Stimulated activated CD4-positive, alpha-beta T cell treated with anti-CD3 and anti-CD28 coated beads, Interleukin-4, amount 100 ng/mL, for 48 hours (primary cell): Measurements from ENCODE around the gene DHCR24.
"Not testable (repeated sequence)": the region's sequence is repeated elsewhere in the genome, so short reads cannot be mapped to it uniquely, and the experiment has no call there.

Experiments used
- DNase-seq, 2 donors: peaks; one replicate each; pipeline ENCODE4 v3.0.0-alpha.2; 2020; ENCODE audit warnings: low read depth in 2 of 2

DHCR24 gene

DNA sequence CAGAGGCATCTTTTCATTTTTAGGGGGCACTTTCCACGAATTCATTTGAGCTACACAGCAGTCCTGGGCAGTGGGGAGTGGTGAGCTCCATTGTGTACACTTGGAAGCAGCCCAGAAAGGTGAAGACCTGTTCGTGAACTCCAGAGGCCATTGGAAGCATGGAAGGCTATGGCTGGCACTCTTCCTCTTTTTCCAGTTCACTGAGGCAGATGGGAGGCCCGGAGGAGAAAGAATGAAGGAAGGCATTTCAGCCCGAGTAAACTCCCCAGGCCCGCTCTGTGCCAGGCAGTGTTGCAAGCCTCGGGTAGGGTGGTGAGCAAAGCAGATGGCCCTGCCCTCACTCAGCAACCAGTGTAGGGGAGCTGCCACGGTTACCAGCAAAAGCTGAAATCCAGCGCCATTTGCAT lies 673 bp upstream of the DHCR24 start:
- no peak for DNase-seq

DNA sequence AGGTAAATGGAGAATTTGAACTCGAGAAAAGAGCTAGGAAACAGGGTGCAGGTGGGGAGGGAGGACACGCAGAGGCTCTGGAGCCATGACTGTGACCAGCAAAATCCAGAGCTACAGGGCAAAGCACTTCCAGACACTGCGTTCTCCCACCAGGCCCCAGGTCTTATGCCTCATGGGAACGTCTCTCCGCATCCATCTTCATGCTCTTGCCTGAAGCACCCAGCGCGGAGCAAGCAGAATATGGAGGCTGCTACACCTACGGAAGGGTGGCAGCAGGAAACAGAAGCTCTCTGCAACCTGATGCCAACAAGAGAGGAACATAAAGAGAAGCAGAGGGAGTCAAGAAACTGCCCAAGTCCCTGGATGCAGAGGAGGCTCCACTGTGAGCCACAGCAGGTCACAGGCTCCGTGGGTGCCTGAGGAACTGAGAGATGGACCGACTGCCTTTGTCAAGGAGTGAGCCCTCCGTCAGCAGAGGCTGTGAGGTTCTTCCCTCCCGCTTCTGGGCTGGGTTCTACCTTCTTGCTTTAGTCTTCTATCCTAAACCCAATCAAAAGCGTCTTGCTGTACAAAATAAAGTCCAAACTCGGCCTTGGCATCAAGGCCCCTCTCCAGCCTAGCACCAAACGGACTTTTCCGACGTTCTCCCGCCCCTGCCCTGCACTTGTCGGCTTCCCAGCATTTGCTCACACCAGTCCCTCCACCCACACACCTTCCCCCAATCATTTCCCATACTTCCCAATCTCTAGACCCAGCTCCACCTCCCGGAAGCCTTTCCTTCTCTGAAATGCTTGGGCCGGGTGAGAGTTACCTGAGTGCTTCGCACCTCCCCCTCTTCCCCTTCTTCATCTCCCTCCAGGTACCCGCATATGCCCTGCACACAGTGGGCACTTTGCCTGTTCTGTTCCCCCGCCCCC lies 930 bp downstream of the DHCR24 start:
- DNase-seq = no peak

DNA sequence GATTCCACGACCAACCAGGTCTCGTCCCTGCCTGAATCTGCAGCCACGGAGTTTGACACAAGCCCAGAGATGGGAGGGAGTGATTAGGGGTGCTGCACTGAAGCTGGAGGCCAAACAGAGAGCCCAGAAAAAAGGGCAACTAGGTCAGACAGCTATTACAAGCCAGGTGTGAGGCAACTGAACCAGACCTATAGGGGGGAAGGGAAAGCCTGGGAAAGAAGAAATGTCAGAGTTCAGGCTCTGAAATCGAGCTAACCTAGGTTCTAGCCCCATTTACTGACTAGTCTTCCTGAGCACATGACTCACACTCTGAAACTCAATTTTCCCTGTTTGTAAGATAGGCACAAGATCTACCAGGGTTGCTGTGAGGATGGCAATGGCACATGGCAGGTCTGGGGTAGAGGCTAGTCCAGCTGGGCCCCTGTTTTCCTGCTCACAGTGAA lies 1.7 kb downstream of the DHCR24 start:
- no peak for DNase-seq

DNA sequence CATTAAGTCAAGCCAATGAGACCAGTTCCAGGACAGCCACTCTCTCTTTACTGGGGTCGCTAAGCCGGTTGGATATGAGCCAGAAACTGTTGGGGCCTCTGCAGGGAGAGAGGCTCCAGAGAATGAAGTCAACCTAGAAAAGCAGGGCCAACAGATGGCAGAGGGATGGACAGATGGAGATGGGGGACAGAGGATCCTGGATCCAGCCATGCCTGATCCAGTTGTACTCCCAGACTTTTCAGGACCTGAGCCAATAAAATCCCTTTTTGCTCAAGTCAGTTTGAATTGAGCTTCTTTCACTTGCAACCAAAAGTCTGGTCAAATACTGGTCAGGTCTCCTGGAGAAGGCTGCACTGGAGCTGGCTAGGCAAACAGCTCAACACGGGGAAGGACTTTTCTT lies 2.2 kb downstream of the DHCR24 start:
- DNase-seq = no peak

DNA sequence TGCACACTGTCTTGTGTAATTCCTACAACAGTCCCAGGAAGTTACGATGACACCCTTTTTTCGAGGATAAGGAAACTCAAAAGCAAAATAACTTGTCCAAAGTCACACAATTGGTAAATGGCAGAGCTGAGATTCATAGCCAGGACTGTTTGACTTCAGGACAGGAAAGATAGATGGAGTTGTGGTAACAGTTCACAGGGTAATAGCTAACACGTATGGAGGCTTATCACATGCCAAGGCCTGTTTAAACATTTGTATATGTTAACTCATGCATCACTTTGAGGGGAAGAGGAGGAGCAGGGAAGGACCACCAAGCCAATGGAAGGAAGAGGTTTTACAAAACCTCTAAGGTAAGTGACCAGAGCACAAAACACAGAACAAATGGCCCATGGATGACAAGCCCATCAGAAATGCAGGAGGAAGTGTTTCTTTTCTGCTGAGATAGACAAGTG lies 2.8 kb downstream of the DHCR24 start:
- no peak for DNase-seq

DNA sequence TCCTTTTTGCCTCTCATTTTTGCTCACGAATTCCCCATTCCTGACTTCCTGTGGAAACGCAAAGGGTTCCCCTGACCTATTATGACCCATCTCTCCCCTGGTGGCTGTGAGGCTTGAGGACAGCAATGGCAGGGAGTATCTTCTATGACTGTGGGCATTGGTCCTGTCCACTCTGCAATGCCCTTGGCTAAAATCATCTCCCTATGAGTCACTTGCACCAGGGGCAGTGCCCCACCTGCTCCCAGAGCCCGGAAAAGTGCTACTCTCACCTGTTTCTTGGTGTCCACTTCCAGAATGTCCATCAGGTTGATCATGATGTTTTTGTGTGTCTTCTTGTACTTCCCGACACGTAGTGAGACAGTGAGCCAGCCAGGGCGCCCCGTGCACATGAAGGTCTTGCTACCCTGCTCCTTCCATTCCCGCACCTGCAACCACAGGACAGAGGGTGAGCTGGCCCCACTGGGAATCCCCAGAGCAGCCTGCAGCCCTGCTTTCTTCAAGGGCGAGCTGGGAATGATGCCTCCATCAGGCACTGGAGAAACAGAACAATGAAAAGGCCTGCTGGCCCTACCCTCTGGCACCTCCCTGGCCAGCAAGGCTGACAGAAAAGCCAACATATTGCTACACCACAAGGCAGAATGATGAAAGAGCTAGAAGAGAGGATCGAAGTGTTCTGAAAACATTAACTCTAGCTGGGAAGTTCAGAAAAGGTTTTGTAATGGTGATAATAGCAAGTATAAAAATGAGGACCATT lies 3.5 kb downstream of the DHCR24 start:
- no peak for DNase-seq

DNA sequence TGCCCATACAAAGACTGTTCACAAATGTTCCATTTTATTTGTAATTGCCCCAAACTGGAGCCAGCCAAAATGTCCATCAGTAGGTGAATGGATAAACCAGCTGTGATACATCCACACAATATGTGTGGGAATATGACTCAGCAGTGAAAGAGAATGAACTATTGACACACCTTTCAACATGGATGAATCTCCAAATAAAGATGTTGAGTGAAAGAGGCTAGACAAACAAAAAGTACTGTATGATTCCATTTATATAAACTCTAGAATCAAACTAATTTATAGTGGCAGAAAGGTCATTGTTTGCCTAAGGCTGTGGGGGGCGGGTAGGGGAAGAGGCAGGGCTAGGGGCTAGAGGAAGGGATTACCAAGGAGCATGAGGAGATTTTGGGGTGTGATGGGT lies 4.5 kb downstream of the DHCR24 start:
- DNase-seq = no peak

DNA sequence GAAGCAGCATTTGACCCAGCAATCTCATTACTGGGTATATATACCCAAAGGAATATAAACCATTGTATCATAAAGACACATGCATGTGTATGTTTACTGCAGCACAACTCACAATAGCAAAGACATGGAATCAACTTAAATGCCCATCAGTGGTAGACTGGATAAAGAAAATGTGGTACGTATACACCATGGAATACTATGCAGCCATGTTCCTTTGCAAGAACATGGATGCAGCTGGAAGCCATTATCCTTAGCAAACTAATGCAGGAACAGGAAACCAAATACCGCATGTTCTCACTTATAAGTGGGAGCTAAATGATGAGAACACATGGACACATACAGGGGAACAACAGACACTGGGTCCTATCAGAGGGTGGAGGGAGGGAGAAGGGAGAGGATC lies 5.4 kb downstream of the DHCR24 start:
- DNase-seq = not testable (repeated sequence)

DNA sequence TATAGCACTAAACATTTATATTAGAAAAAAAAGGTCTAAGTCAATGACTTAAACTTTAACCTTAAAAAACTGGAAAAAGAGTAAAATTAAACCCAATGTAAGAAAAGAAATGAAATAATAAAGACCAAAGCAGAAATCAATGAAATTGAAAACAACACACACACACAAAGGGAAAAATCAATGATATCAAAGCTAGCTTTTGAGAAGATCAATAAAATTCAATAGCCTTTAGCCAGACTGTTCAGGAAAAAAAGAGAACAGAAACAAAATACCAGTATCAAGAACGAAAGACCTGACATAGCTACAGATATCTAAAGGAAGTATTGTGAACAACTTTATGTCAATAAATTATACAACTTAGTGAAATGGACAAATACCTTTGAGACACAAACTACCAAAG lies 7.1 kb downstream of the DHCR24 start:
- DNase-seq = no peak

DNA sequence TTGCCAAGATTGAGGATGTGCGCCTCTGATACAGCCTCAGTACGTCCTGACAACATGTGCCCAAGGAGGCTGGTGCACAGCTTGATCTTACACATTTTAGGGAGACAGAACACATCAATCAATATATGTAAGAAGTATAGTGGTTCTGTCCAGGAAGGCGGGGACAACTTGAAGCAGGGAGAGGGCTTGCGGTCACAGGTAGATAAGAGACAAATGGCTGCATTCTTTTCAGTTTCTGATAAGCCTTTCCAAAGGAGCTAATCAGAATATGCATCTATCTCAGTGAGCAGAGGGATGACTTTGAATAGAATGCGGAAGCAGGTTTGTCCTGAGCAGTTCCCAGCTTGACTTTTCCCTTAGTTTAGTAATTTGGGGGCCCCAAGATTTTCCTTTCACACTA lies 10.2 kb downstream of the DHCR24 start:
- no peak for DNase-seq

DNA sequence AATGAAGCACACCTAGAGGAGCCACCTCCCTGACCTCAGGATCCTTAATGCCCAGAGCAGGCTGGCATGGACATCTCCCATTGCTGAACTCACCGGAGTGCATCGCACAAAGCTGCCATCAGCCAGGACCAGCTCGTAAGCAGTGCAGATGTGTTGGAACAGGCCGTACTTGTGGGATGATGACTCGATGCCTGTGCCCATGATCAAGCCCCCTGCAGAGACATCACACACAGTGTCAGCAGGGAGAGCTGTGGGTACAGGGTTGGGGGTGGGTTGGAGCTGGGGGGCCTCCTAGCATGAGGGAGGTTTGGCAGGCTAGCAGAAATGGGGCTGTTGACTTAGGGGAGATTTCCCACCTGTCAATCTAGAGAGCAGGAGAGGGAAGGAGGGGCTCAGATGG lies 12.0 kb downstream of the DHCR24 start:
- no peak for DNase-seq

DNA sequence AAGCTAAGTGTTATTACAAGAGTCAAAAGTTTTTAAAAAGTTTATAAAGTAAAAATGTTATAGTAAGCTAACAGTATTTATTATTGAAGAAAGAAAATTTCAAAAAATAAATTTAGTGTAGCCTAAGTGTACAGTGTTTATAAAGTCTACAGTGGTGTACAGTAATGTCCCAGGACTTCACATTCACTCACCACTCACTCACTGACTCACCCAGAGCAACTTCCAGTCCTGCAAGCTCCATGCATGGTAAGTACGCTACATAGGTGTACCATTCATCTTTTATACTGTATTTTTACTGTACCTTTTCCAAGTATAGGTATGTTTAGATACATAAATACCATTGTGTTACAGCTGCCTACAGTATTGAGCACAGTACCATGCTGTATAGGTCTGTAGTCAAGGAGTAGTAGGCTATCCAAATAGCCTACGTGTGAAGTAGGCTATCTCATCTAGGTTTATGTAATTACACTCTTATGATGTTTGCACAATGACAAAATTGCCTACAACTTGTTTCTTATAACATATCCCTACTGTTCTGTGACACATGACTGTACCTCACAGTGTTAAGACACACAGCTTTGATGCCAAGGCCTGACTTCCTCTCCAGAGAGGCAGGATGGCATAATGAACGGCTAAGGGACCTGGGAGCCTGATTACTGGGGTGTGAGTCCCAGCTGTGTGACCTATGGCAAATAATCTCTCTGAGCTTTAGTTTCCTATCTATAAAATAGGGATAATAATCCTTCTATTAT lies 12.7 kb downstream of the DHCR24 start:
- DNase-seq = no peak

DNA sequence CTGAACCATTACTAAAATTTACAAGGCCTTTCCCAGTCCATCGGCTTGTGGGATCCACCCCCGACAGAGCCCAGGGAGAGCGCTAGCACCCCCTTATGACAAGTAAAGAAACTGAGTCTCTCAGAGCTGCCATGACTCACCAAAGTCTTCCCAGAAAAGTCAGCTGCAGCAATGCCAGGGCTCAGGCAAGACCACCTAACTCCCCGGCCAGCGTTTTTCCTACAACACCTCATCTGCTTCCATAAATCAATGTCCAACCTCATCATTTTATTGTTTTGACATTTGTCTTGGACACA lies 15.0 kb downstream of the DHCR24 start:
- DNase-seq = no peak

DNA sequence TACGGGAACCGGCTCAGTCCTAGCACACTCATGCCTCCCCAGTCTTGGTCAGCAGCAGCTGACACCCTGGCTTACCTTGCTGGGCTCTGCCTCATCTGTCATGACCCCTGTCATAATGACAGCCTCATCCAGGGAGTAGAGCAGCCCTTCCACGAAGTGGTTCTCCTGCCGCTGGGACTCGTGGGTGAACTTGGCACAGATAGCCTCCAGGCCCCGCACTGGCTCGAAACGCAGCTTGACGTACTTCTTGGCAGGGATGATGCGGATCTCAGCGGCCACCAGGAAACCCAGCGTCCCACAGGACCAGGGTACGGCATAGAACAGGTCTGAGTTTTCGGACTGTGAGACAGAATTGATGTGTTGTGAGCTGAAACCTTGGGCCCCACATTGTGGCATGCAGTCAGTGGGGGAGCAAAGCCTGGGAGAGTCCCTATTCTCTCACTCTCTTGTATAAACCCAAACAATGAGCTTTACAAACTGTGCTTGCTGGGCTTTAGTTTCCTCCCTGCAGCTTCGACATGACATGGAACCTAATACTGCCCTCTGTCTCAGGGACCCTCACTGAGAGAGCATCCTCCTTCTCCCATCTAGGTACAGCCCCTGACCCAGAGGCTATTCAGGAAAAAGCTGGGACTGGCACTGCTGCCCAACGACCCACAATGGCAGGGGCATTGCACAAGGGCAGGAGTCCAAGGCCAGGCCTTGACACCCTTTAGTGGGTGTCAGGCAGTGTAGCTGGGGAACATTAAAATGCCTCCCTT lies 15.5 kb downstream of the DHCR24 start:
- DNase-seq = no peak

DNA sequence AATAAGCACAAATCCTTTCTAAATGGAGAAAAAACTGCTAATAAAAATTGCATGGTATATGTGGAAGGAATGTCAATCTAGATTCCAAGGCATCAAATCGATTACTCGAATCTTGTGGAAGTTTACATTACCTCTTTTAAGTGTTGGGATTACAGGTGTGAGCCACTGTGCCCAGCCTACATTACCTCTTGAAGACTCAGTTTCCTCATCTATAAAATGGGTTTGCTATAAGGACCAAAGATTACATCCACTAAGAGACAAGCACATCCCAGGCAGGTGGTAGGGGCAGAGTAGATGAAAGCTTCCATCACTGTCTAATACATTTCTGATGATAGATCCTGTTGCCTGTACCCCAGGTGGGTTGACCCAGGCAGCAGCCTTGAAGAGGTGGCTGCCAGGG lies 16.1 kb downstream of the DHCR24 start:
- no peak for DNase-seq

DNA sequence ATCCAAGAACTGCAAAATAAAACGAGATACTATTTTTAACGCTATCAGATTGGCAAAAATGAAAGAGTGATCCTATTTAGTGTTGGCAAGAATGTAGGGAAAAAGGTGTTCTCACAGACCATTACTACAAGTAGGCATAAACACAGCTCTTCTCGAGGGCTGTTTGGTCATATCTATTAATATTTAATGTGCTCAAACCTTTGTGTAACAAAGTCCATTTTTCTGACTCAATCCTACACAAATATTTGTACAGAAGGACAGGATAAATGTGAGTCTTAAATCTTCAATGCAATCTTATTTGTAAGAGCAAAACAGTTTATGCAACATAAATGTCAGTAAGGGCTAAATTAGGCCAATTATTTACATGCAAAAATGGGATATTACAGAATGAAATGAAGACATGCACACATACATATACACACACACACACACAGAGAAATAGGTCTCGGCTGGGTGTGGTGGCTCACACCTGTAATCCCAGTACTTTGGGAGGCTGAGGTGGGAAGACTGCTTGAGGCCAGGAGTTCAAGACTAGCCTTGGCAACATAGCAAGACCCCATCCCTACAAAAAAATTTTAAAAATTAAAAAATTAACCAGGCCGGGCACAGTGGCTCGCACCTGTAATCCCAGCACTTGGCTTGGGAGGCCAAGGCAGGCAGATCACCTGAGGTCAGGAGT lies 17.7 kb downstream of the DHCR24 start:
- no peak for DNase-seq

DNA sequence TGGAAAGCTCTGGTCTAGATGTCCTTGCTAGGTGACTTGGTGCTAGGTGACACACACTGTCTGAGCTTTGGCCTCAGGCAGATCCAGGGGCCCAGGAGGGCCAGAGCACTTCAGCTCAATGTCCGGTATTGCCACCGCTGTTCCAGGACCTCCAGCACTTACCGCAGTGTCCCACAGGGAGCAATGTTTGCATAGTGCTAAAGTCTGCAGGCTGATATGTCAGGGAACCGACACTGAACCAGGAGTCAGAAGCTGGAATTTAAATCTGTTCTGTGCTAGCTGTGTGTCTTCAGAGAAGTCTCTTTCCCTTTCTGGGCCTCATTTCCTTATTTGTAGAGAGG lies 19.3 kb downstream of the DHCR24 start:
- no peak for DNase-seq

DNA sequence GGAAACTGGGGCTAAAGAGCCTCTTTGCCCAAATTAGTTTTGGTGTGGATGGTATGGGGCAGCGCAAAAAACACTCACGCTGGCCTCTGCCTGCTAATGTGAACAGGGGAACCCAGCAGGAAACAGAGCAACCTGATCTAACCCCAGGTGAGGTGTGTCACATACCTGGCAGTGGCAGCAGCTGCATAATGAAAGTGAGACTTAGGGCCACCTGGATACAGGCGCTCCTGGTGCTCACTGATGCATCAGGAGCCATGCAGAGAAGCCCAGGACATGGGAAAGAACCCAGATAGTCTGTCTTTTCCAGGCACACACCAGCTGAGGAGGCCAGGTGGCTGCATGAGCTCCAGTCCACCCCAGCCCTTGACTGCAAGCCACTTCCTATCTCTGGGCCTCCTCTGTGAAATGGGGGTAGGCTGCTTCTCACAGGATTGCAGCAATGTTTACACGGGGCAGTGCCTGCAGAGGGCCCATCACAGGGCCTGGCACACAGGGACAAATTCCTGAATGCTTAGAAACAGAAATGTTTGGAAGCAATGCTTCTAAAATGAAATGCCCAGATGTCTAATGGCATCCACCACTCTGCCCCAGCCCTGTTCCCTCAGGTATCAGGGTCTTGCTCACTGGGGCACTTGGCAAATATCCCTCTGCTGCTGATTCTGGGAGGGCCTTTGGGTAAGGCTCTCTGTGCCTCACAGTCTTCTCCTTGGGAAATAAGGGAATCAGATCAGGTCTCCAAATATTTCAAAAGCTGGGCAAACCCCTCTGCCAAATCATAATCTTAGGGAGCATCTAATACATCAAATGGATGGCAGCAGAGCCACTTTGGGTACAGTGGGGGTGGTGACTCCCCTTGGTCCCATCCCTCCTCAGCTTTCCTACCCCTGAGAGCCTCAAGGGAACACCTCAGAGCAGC lies 19.9 kb downstream of the DHCR24 start:
- DNase-seq = no peak

DNA sequence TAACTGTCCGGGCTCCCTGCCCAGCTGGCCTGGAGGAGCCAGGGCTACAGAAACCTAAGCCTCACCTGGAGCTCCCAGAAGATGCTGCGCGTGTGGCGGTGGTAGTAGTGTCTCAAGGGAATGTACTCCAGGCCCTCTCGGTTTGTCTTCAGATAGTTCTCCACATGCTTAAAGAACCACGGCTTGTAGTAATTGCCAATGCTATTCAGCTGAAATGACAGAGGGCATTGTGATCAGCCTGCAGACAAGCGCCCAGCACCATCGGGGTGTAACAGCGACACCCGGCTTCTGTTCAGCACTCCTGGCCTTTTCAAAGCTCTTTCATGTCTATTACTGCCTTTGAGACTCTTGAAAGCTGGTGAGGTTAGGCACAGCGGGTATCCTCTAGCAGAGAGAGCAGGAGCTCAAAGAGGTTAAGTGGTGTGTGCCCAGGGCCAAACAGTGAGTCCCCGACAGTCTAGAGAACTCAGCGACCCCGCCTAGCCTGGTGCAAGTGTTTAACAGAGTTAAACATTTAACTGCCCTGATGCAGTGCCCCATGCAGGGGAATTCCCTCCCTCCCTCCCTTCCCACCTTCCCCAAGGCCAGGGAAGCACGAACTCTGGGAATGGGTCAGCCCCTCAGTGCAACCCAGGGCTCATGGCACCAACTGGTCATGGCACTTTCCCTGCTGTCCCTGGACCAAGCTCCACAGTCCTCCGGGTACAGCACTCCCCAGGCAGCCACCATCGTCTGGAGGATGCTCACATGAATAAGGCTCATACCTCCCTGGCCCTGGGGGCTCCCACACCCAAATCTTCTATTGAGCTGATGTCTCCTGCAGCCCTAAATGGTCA lies 21.5 kb downstream of the DHCR24 start:
- no peak for DNase-seq
